Ishikawa (cell line): ENCODE results near the gene CNNM3.

Source experiments
- CEBPB ChIP-seq: IDR thresholded peaks from 2 replicates; pipeline ENCODE4 v1.6.1; 2012
- CREB1 ChIP-seq: IDR thresholded peaks from 2 replicates; pipeline ENCODE4 v1.6.1; 2012; ENCODE audit warnings: low read depth
- MAX ChIP-seq: IDR thresholded peaks from 2 replicates; pipeline ENCODE4 v1.6.1; 2012
- TEAD4 ChIP-seq: IDR thresholded peaks from 2 replicates; pipeline ENCODE4 v1.6.1; 2012
- YY1 ChIP-seq: IDR thresholded peaks from 2 replicates; pipeline ENCODE4 v1.6.1; 2012; ENCODE audit warnings: low read depth
- ZBTB7A ChIP-seq: IDR thresholded peaks from 2 replicates; pipeline ENCODE4 v1.6.1; 2012; ENCODE audit warnings: low read depth

DNA sequence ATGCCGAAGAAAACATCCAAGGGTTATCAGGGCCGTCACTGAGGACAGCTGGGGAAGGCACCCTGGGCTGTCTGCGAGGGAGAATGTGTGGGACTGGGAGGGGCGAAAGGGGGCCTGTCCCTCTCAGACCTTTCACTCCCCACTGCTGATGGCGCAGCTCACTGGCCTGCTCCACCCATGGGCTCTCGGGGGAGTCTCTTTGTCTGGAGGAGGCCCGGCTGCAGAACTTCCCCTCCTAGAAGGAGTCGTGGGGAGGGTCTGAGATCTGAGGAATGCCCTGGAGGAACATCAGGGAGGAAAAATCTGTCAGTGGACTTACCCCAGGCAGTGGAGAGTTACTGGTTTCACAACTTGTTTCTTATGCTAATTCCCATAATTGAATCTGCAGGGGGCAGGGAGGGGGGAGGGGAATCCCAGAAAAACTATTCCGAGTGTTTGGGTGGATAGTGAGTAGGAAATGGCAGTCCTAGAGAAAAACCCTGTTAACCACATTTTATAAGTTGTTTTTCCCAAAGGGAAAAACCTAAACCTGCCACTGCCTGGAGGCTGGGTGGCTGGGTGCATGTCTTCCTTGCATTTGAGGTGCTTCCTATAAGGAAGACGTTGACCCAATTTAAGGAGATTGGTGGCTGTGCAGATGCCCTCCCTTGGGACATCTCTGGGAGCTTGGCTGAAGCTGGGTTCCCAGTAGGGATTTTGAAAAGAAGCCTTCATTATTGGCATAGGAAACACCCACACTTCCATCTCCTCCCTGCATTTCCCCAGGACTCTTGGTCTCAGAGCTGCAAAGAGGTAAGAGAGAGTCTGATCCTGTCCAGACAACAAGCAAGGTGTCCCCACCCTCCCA is 65.5 kb downstream of the CNNM3 start:
- TF ChIP-seq CEBPB (no peak), MAX (no peak), YY1 (no peak), ZBTB7A (no peak), TEAD4 (no peak), CREB1 (no peak)
